ENCODE measurements around the gene HOXD11. TPM values are rescaled to one million over a fixed set of nuclear protein-coding genes. Genes with fewer than 3 reads are reported as not detected.

HOXD11 gene
- total and polyA plus RNA-seq, 2 of the 4 experiments (the other 2 are of a cell fraction): not detected

DNA sequence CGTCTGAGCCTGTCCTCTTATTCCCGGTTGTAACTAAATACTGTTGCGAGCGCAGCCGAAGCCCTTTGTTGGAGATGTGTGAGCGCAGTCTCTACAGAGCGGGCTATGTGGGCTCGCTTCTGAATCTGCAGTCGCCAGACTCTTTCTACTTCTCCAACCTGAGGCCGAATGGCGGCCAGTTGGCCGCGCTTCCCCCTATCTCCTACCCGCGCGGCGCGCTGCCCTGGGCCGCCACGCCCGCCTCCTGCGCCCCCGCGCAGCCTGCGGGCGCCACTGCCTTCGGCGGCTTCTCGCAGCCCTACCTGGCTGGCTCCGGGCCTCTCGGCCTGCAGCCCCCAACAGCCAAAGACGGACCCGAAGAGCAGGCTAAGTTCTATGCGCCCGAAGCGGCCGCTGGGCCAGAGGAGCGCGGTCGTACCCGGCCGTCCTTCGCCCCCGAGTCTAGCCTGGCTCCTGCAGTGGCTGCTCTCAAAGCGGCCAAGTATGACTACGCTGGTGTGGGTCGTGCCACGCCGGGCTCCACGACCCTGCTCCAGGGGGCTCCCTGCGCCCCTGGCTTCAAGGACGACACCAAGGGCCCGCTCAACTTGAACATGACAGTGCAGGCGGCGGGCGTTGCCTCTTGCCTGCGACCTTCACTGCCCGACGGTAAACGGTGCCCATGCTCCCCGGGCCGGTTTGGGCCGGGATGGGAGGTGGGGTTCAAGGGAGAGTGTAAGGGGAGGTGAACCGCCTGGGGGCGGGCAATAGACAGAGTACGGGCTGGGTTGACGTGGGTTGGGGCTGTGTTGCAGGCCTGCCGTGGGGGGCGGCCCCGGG, 7.1 kb upstream of the HOXD11 start, which contains the start of gene HOXD12:
HOXD12 (plus strand) TSS at position 68 of the 819 bp plus-strand sequence; CDS start at position 75, 7 bp downstream.
- Histone ChIP-seq H3K4ac (ENCODE audit: low read depth, low read length) (no peak within 1 kb of the TSS), H3K18ac (ENCODE audit: low read depth, low read length) (no peak within 1 kb of the TSS), H2BK15ac (ENCODE audit: low read depth, low read length) (no peak within 1 kb of the TSS), H2AFZ (replicated peaks; ENCODE audit: low read length, poor library complexity) (no peak within 1 kb of the TSS), H3K4me1 (ENCODE audit: control insufficient read depth, insufficient read depth, low read length) (peaks cover 3% of the 10 kb centered on the region; the same call in 1 of the 2 replicates), H3K56ac (ENCODE audit: extremely low read depth, insufficient read depth, low read length) (no peak within 1 kb of the TSS), H3K4me3 (ENCODE audit: insufficient read depth, low read depth, low read length) (no peak within 1 kb of the TSS), H3K79me1 (ENCODE audit: low read depth in 1 of 2, low read length in 2 of 2) (no peaks in the 10 kb centered on the region), H4K8ac (ENCODE audit: low read depth in 2 of 2, low read length in 2 of 2) (no peak within 1 kb of the TSS), H4K20me1 (ENCODE audit: insufficient read depth, low read length) (no peaks in the 10 kb centered on the region), H3K9me1 (ENCODE audit: insufficient read depth, low read length) (no peaks in the 10 kb centered on the region), H3K36me3 (ENCODE audit: control insufficient read depth, insufficient read depth, low read length) (no peaks in the 10 kb centered on the region), H3K9ac (ENCODE audit: low read depth, low read length) (no peak within 1 kb of the TSS), H2BK20ac (ENCODE audit: low read depth, low read length) (no peak within 1 kb of the TSS), H3K14ac (replicated peaks; ENCODE audit: low read depth, low read length) (no peak within 1 kb of the TSS), H3K27ac (ENCODE audit: insufficient read depth, low read length) (no peak within 1 kb of the TSS), H2BK120ac (ENCODE audit: low read depth, low read length) (no peak within 1 kb of the TSS), H2AK9ac (replicated peaks; ENCODE audit: low read depth, low read length, poor library complexity) (peak within 1 kb of the TSS; percentile 19), H3K4me2 (ENCODE audit: low read depth, low read length) (no peak within 1 kb of the TSS), H3K27me3 (ENCODE audit: control insufficient read depth, insufficient read depth, low read length) (peaks cover 94% of the 10 kb centered on the region), H2BK5ac (ENCODE audit: low read depth, low read length, poor library complexity, severe bottlenecking) (no peak within 1 kb of the TSS), H4K5ac (ENCODE audit: low read depth, low read length) (no peak within 1 kb of the TSS), H3K9me3 (ENCODE audit: control insufficient read depth, insufficient read depth, low read length) (peaks cover 1% of the 10 kb centered on the region), H3K23ac (ENCODE audit: low read depth, low read length) (no peak within 1 kb of the TSS), H4K91ac (ENCODE audit: insufficient read depth, low read depth, low read length) (no peak within 1 kb of the TSS), H2AK5ac (ENCODE audit: low read depth, low read length) (no peak within 1 kb of the TSS)
- no TSS peak for BruUV-seq (replicated peaks)
- TF ChIP-seq, protein P1, sequence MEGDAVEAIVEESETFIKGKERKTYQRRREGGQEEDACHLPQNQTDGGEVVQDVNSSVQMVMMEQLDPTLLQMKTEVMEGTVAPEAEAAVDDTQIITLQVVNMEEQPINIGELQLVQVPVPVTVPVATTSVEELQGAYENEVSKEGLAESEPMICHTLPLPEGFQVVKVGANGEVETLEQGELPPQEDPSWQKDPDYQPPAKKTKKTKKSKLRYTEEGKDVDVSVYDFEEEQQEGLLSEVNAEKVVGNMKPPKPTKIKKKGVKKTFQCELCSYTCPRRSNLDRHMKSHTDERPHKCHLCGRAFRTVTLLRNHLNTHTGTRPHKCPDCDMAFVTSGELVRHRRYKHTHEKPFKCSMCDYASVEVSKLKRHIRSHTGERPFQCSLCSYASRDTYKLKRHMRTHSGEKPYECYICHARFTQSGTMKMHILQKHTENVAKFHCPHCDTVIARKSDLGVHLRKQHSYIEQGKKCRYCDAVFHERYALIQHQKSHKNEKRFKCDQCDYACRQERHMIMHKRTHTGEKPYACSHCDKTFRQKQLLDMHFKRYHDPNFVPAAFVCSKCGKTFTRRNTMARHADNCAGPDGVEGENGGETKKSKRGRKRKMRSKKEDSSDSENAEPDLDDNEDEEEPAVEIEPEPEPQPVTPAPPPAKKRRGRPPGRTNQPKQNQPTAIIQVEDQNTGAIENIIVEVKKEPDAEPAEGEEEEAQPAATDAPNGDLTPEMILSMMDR (conservative IDR thresholded peaks at IDR 0.05; ENCODE audit: low read depth, low read length): no peak
- TF ChIP-seq, protein P2, sequence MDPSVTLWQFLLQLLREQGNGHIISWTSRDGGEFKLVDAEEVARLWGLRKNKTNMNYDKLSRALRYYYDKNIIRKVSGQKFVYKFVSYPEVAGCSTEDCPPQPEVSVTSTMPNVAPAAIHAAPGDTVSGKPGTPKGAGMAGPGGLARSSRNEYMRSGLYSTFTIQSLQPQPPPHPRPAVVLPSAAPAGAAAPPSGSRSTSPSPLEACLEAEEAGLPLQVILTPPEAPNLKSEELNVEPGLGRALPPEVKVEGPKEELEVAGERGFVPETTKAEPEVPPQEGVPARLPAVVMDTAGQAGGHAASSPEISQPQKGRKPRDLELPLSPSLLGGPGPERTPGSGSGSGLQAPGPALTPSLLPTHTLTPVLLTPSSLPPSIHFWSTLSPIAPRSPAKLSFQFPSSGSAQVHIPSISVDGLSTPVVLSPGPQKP (IDR thresholded peaks at IDR 0.05; ENCODE audit: borderline replicate concordance, low read depth, low read length): no peak
- TF ChIP-seq RAD21 (IDR thresholded peaks at IDR 0.05; ENCODE audit: low read length): no peak
- no peak for TF ChIP-seq RCOR1 (IDR thresholded peaks at IDR 0.05; ENCODE audit: insufficient replicate concordance, low read length)
- TF ChIP-seq CHD1 (IDR thresholded peaks at IDR 0.05; ENCODE audit: low read depth, low read length): no peak
- no peak for TF ChIP-seq FOS (IDR thresholded peaks at IDR 0.05; ENCODE audit: low read depth, low read length)
- no peak for TF ChIP-seq NFE2L2 (IDR thresholded peaks at IDR 0.05; ENCODE audit: low read depth, low read length)
- no peak for TF ChIP-seq CEBPB (IDR thresholded peaks at IDR 0.05; ENCODE audit: low read depth, low read length)
- TF ChIP-seq RFX5 (IDR thresholded peaks at IDR 0.05; ENCODE audit: low read depth, low read length): no peak
- no peak for TF ChIP-seq MAZ (IDR thresholded peaks at IDR 0.05; ENCODE audit: borderline replicate concordance, low read depth, low read length)
- no peak for TF ChIP-seq MXI1 (IDR thresholded peaks at IDR 0.05; ENCODE audit: borderline replicate concordance, low read depth, low read length)
- no peak for TF ChIP-seq BHLHE40 (IDR thresholded peaks at IDR 0.05; ENCODE audit: low read depth, low read length)
- TF ChIP-seq, protein P3, sequence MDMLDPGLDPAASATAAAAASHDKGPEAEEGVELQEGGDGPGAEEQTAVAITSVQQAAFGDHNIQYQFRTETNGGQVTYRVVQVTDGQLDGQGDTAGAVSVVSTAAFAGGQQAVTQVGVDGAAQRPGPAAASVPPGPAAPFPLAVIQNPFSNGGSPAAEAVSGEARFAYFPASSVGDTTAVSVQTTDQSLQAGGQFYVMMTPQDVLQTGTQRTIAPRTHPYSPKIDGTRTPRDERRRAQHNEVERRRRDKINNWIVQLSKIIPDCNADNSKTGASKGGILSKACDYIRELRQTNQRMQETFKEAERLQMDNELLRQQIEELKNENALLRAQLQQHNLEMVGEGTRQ (IDR thresholded peaks at IDR 0.05; ENCODE audit: low read depth, low read length): no peak
- no peak for TF ChIP-seq SMC3 (IDR thresholded peaks at IDR 0.05; ENCODE audit: low read depth, low read length)
- POLR2A ChIA-PET (ENCODE audit: unreplicated experiment): no interaction called here
- intact Hi-C loops (cut with micrococcal nuclease) (loop anchor here (5.0 to 10.0 kb wide), 3 partner anchors 848 to 1395 kb away; no protein-coding TSS in a partner anchor), dilution Hi-C loops (cut with HindIII; ENCODE audit: low sequenced_read_pairs, unreplicated experiment) (no loop called here), in situ Hi-C loops (cut with MboI; ENCODE audit: low sequenced_read_pairs) (loop anchor here (10.0 to 25.0 kb wide), 4 partner anchors 415 to 1363 kb away; no protein-coding TSS in a partner anchor)
- WGBS, 2 experiments (ENCODE audit: extremely low coverage in 2 of 2, insufficient read length in 1 of 2): 7% methylated on average over 28 of the region's 70 CpGs; no CpG with 5 or more reads in 1 of the 2 experiments
- CTCF ChIA-PET: no interaction called here
- DNase-seq (no peak), ATAC-seq (ENCODE audit: low read depth) (no peak)
